Skin epidermis (tissue), 12 donors: ENCODE results near the gene HCAR3.
"Not testable (repeated sequence)": the region's sequence is repeated elsewhere in the genome, so short reads cannot be mapped to it uniquely, and the experiment has no call there.

Experiments used
- H3K27ac ChIP-seq, 21 experiments: fragments of 200-600 bp; sonication (generic) in 11 of 21; one replicate each; pipeline ENCODE4 v1.5.0; 2020; ENCODE audit warnings: mild to moderate bottlenecking in 3 of 21, inconsistent platforms in 2 of 21, moderate library complexity in 2 of 21
- H3K4me3 ChIP-seq, 7 experiments: fragments of 200-600 bp; sonication (generic) in 2 of 7; one replicate each; pipeline ENCODE4 v1.5.0; 2020; ENCODE audit warnings: inconsistent platforms in 2 of 7, mild to moderate bottlenecking in 2 of 7, moderate library complexity in 1 of 7

HCAR3 gene

GRCh38 chr12:122725452-122726079, 9.0 kb upstream of the HCAR3 start:
- Histone ChIP-seq H3K4me3 (no peak overlapping the region), H3K27ac (peak overlapping the region in 7 of 21 experiments; percentile 2 to 54 (median 45))

GRCh38 chr12:122724641-122725243, 8.1 kb upstream of the HCAR3 start:
- Histone ChIP-seq H3K4me3 (no peak overlapping the region), H3K27ac (no peak overlapping the region)

- Histone ChIP-seq H3K27ac (peak overlapping the region in 5 of 21 experiments; percentile 7 to 81 (median 74)), H3K4me3 (no peak overlapping the region)
These were observed 5.8 kb upstream of the HCAR3 start for GRCh38 chr12:122722387-122722786.

- H3K4me3 ChIP-seq = no peak overlapping the region
- H3K27ac ChIP-seq = peak overlapping the region in 18 of 21 experiments; percentile 11 to 81 (median 52)
These were observed 4.5 kb upstream of the HCAR3 start for GRCh38 chr12:122721057-122721545.

GRCh38 chr12:122715211-122715610, 1.4 kb downstream of the HCAR3 start:
- peak overlapping the region in 1 of 21 experiments; percentile 72 for H3K27ac ChIP-seq
- peak overlapping the region in 2 of 7 experiments; percentile 2 to 9 for H3K4me3 ChIP-seq

GRCh38 chr12:122713491-122714188, 3.0 kb downstream of the HCAR3 start:
- Histone ChIP-seq H3K4me3 (peak overlapping the region in 3 of 7 experiments; percentile 6 to 31 (median 13)), H3K27ac (peak overlapping the region in 11 of 21 experiments; percentile 26 to 72 (median 59))

- not testable (repeated sequence) for H3K27ac ChIP-seq, H3K4me3 ChIP-seq
These were observed 5.3 kb downstream of the HCAR3 start for GRCh38 chr12:122711266-122711665.

GRCh38 chr12:122710341-122710740, 6.3 kb downstream of the HCAR3 start:
- H3K4me3 ChIP-seq, H3K27ac ChIP-seq: not testable (repeated sequence)

GRCh38 chr12:122709287-122709686, 7.3 kb downstream of the HCAR3 start:
- not testable (repeated sequence) for H3K4me3 ChIP-seq, H3K27ac ChIP-seq

- H3K4me3 ChIP-seq, H3K27ac ChIP-seq: not testable (repeated sequence)
These were observed 12.8 kb downstream of the HCAR3 start for GRCh38 chr12:122703841-122704240.

- Histone ChIP-seq H3K4me3 (peak within 1 kb of the TSS in 5 of 7 experiments; percentile 0 to 30 (median 13)), H3K27ac (peak within 1 kb of the TSS in 13 of 21 experiments; percentile 2 to 65 (median 37))
These were observed 13.6 kb downstream of the HCAR3 start, which contains the start of gene HCAR2 for GRCh38 chr12:122702890-122703611. TSS of gene HCAR2 (minus strand) at chr12:122703357. CDS start at chr12:122703283, 74 bp downstream.

- Histone ChIP-seq H3K27ac (peak overlapping the region in 8 of 21 experiments; percentile 2 to 72 (median 37)), H3K4me3 (peak overlapping the region in 5 of 7 experiments; percentile 0 to 30 (median 19))
These were observed 15.1 kb downstream of the HCAR3 start for GRCh38 chr12:122701481-122701880.

- Histone ChIP-seq H3K27ac (peak overlapping the region in 10 of 21 experiments; percentile 39 to 73 (median 58)), H3K4me3 (peak overlapping the region in 2 of 7 experiments; percentile 18 to 30)
These were observed 16.4 kb downstream of the HCAR3 start for GRCh38 chr12:122700038-122700710.

GRCh38 chr12:122696922-122697321, 19.7 kb downstream of the HCAR3 start:
- H3K4me3 ChIP-seq, H3K27ac ChIP-seq: not testable (repeated sequence)

- H3K27ac ChIP-seq = no peak overlapping the region
- H3K4me3 ChIP-seq = no peak overlapping the region
These were observed 25.0 kb downstream of the HCAR3 start for GRCh38 chr12:122691566-122691965.

GRCh38 chr12:122688291-122688690, 28.3 kb downstream of the HCAR3 start:
- H3K27ac ChIP-seq = no peak overlapping the region

GRCh38 chr12:122687086-122687485, 29.5 kb downstream of the HCAR3 start:
- no peak overlapping the region for H3K27ac ChIP-seq
- H3K4me3 ChIP-seq = no peak overlapping the region

More at GRCh38 chr12:122688291-122688690, 28.3 kb downstream of the HCAR3 start:
- no peak overlapping the region for H3K4me3 ChIP-seq

- no peak overlapping the region for H3K4me3 ChIP-seq
- H3K27ac ChIP-seq = no peak overlapping the region
These were observed 30.1 kb downstream of the HCAR3 start for GRCh38 chr12:122686538-122686937.

- no peak overlapping the region for H3K4me3 ChIP-seq
These were observed 32.3 kb downstream of the HCAR3 start for GRCh38 chr12:122684297-122684813.

More at GRCh38 chr12:122684297-122684813, 32.3 kb downstream of the HCAR3 start:
- H3K27ac ChIP-seq = no peak overlapping the region
